GM19193 (cell line): ENCODE results near the gene TEKT2.

Experiments used
- POLR2A ChIP-seq: IDR thresholded peaks from 4 replicates; pipeline ENCODE4 v1.6.1; 2011; ENCODE audit not compliant: insufficient read depth, insufficient read length; ENCODE audit errors: extremely low read depth

The TEKT2 gene

GRCh38 chr1:36083635-36084496 lies at the start of gene TEKT2:
Gene TEKT2, plus strand, starts transcription at chr1:36084094. Its CDS starts 828 bp downstream, at chr1:36084922.
- no peak for TF ChIP-seq POLR2A

- TF ChIP-seq POLR2A, result no peak
Measured at GRCh38 chr1:36034692-36035091, 49.2 kb upstream of the TEKT2 start.

GRCh38 chr1:36035154-36035553 lies 48.7 kb upstream of the TEKT2 start:
- TF ChIP-seq POLR2A, result no peak

- TF ChIP-seq POLR2A, result no peak
Measured at GRCh38 chr1:36040238-36040637, 43.7 kb upstream of the TEKT2 start.

GRCh38 chr1:36051821-36052220 lies 32.1 kb upstream of the TEKT2 start:
- TF ChIP-seq POLR2A, result no peak

- TF ChIP-seq POLR2A, result no peak
Measured at GRCh38 chr1:36053978-36054377, 29.9 kb upstream of the TEKT2 start.

GRCh38 chr1:36055706-36056105 lies 28.2 kb upstream of the TEKT2 start:
- TF ChIP-seq POLR2A, result no peak

GRCh38 chr1:36062315-36062714 lies 21.6 kb upstream of the TEKT2 start:
- TF ChIP-seq POLR2A, result no peak

- no peak for TF ChIP-seq POLR2A
Measured at GRCh38 chr1:36067871-36068270, 16.0 kb upstream of the TEKT2 start.

- TF ChIP-seq POLR2A, result no peak
Measured at GRCh38 chr1:36068866-36069265, 15.0 kb upstream of the TEKT2 start.

- no peak for TF ChIP-seq POLR2A
Measured at GRCh38 chr1:36070349-36070748, 13.5 kb upstream of the TEKT2 start.

GRCh38 chr1:36076979-36077573 lies 6.8 kb upstream of the TEKT2 start:
- no peak for TF ChIP-seq POLR2A

- TF ChIP-seq POLR2A, result no peak
Measured at GRCh38 chr1:36080236-36080635, 3.7 kb upstream of the TEKT2 start.

- TF ChIP-seq POLR2A, result no peak
Measured at GRCh38 chr1:36080801-36081200, 3.1 kb upstream of the TEKT2 start.

- no peak for TF ChIP-seq POLR2A
Measured at GRCh38 chr1:36081926-36082485, 1.9 kb upstream of the TEKT2 start.

- TF ChIP-seq POLR2A, result no peak
Measured at GRCh38 chr1:36083219-36083618, 675 bp upstream of the TEKT2 start.
